NCI-H748 treated with DMSO at 0.1 percent for 48 hours (cell line): ENCODE data around the gene OLR1.
A peak's percentile ranks its signal among the peaks of the same experiment; 100 is the strongest.
"Not testable (repeated sequence)": the region's sequence is repeated elsewhere in the genome, so short reads cannot be mapped to it uniquely, and the experiment has no call there.

Experiments
- DNase-seq: peaks from one replicate; lab custom pipeline; 2025; lab: John Stamatoyannopoulos, UW

OLR1 gene

GRCh38 chr12:10190558-10191388 is 18.8 kb upstream of the OLR1 start:
- peak; percentile 5 for DNase-seq

- DNase-seq, result no peak
Observed at GRCh38 chr12:10189653-10190052, 17.7 kb upstream of the OLR1 start.

GRCh38 chr12:10186958-10187357 is 15.0 kb upstream of the OLR1 start:
- not testable (repeated sequence) for DNase-seq

- no peak for DNase-seq
Observed at GRCh38 chr12:10186299-10186698, 14.4 kb upstream of the OLR1 start.

- no peak for DNase-seq
Observed at GRCh38 chr12:10184261-10184843, 12.4 kb upstream of the OLR1 start.

- DNase-seq, result no peak
Observed at GRCh38 chr12:10182354-10183049, 10.6 kb upstream of the OLR1 start.

GRCh38 chr12:10179776-10180181 is 7.8 kb upstream of the OLR1 start:
- DNase-seq, result no peak

GRCh38 chr12:10178821-10179220 is 6.9 kb upstream of the OLR1 start, which contains the start of gene TMEM52B:
Gene TMEM52B (plus strand): TSS chr12:10179032. CDS start chr12:10179575, 543 bp downstream.
- no peak for DNase-seq

GRCh38 chr12:10175846-10176636 is 4.1 kb upstream of the OLR1 start:
- DNase-seq, result no peak

- DNase-seq, result no peak
Observed at GRCh38 chr12:10174986-10175614, 3.2 kb upstream of the OLR1 start.

- DNase-seq, result no peak
Observed at GRCh38 chr12:10170216-10170615, 1.7 kb downstream of the OLR1 start.

- no peak for DNase-seq
Observed at GRCh38 chr12:10169104-10169503, 2.8 kb downstream of the OLR1 start.

- no peak for DNase-seq
Observed at GRCh38 chr12:10167599-10167998, 4.3 kb downstream of the OLR1 start.

GRCh38 chr12:10165421-10165820 is 6.5 kb downstream of the OLR1 start:
- DNase-seq, result no peak

GRCh38 chr12:10163084-10163483 is 8.8 kb downstream of the OLR1 start:
- DNase-seq, result no peak

- no peak for DNase-seq
Observed at GRCh38 chr12:10160617-10161385, 11.1 kb downstream of the OLR1 start.

GRCh38 chr12:10159280-10159679 is 12.7 kb downstream of the OLR1 start:
- no peak for DNase-seq

- no peak for DNase-seq
Observed at GRCh38 chr12:10158406-10158805, 13.5 kb downstream of the OLR1 start.

- DNase-seq, result no peak
Observed at GRCh38 chr12:10155966-10156365, 16.0 kb downstream of the OLR1 start.

- no peak for DNase-seq
Observed at GRCh38 chr12:10154145-10154496, 17.8 kb downstream of the OLR1 start.
